Measurements from ENCODE around the gene RTN1. TPM values are rescaled to one million over a fixed set of nuclear protein-coding genes. Genes with fewer than 3 reads are reported as not detected.

RTN1 gene
- total RNA-seq, 2 donors from 2014 or later = 0.84 to 4.7 TPM

GRCh38 chr14:59782760-59783159 is 87.8 kb downstream of the RTN1 start:
- no peak overlapping the region for H3K9ac ChIP-seq (ENCODE audit: low read depth in 2 of 2, low read length in 2 of 2)
- no peak overlapping the region for H3K27ac ChIP-seq
- DNase-seq = no peak
- H3K27me3 ChIP-seq = no peaks in the 10 kb centered on the region
- no peaks in the 10 kb centered on the region for H3K4me1 ChIP-seq
- no peak for TF ChIP-seq CTCF (IDR thresholded peaks at IDR 0.05)
- H3K4me3 ChIP-seq = no peak overlapping the region
- H3K36me3 ChIP-seq = no peaks in the 10 kb centered on the region
- intact Hi-C loops (cut with DNase I) = no loop called here
- no peaks in the 10 kb centered on the region for H3K9me3 ChIP-seq

GRCh38 chr14:59777006-59777579 is 93.5 kb downstream of the RTN1 start:
- Histone ChIP-seq H3K9me3 (no peaks in the 10 kb centered on the region), H3K36me3 (no peaks in the 10 kb centered on the region), H3K9ac (ENCODE audit: low read depth in 2 of 2, low read length in 2 of 2) (no peak overlapping the region), H3K4me3 (no peak overlapping the region), H3K27ac (no peak overlapping the region), H3K27me3 (no peaks in the 10 kb centered on the region), H3K4me1 (no peaks in the 10 kb centered on the region)
- intact Hi-C loops (cut with DNase I) = no loop called here
- DNase-seq = no peak
- no peak for TF ChIP-seq CTCF (IDR thresholded peaks at IDR 0.05)

- H3K9me3 ChIP-seq = no peaks in the 10 kb centered on the region
- no peaks in the 10 kb centered on the region for H3K27me3 ChIP-seq
- intact Hi-C loops (cut with DNase I) = no loop called here
- H3K9ac ChIP-seq (ENCODE audit: low read depth in 2 of 2, low read length in 2 of 2) = no peak overlapping the region
- no peak overlapping the region for H3K27ac ChIP-seq
- H3K4me3 ChIP-seq = no peak overlapping the region
- H3K36me3 ChIP-seq = no peaks in the 10 kb centered on the region
- DNase-seq = no peak
- no peaks in the 10 kb centered on the region for H3K4me1 ChIP-seq
- no peak for TF ChIP-seq CTCF (IDR thresholded peaks at IDR 0.05)
Measured at GRCh38 chr14:59776468-59776867, 94.1 kb downstream of the RTN1 start.

GRCh38 chr14:59772233-59772632 is 98.3 kb downstream of the RTN1 start:
- no peak for TF ChIP-seq CTCF (IDR thresholded peaks at IDR 0.05)
- H3K27me3 ChIP-seq = no peaks in the 10 kb centered on the region
- H3K9me3 ChIP-seq = no peaks in the 10 kb centered on the region
- no peak overlapping the region for H3K27ac ChIP-seq
- H3K4me1 ChIP-seq = no peaks in the 10 kb centered on the region
- intact Hi-C loops (cut with DNase I) = no loop called here
- DNase-seq = no peak
- no peak overlapping the region for H3K4me3 ChIP-seq
- no peaks in the 10 kb centered on the region for H3K36me3 ChIP-seq
- H3K9ac ChIP-seq (ENCODE audit: low read depth in 2 of 2, low read length in 2 of 2) = no peak overlapping the region

GRCh38 chr14:59771577-59771976 is 99.0 kb downstream of the RTN1 start:
- H3K27ac ChIP-seq = no peak overlapping the region
- H3K36me3 ChIP-seq = no peaks in the 10 kb centered on the region
- no peak for DNase-seq
- no peaks in the 10 kb centered on the region for H3K4me1 ChIP-seq
- TF ChIP-seq CTCF (IDR thresholded peaks at IDR 0.05) = no peak
- no peak overlapping the region for H3K9ac ChIP-seq (ENCODE audit: low read depth in 2 of 2, low read length in 2 of 2)
- no peaks in the 10 kb centered on the region for H3K9me3 ChIP-seq
- intact Hi-C loops (cut with DNase I) = no loop called here
- H3K27me3 ChIP-seq = no peaks in the 10 kb centered on the region
- H3K4me3 ChIP-seq = no peak overlapping the region
